Activated naive CD4-positive, alpha-beta T cell treated with Interleukin-2 at 50 U/mL for 16 hours (primary cell): ENCODE results near the gene PABPC1L2A.
"Not testable (repeated sequence)": the region's sequence is repeated elsewhere in the genome, so short reads cannot be mapped to it uniquely, and the experiment has no call there.

Source experiments
- DNase-seq: peaks from one replicate; pipeline ENCODE4 v3.0.0-alpha.2; 2020

Gene PABPC1L2A

GRCh38 chrX:73079024-73079562 is at the start of gene PABPC1L2A:
Gene PABPC1L2A, minus strand, starts transcription at chrX:73079512. Its CDS starts 126 bp downstream, at chrX:73079386.
- not testable (repeated sequence) for DNase-seq

DNA sequence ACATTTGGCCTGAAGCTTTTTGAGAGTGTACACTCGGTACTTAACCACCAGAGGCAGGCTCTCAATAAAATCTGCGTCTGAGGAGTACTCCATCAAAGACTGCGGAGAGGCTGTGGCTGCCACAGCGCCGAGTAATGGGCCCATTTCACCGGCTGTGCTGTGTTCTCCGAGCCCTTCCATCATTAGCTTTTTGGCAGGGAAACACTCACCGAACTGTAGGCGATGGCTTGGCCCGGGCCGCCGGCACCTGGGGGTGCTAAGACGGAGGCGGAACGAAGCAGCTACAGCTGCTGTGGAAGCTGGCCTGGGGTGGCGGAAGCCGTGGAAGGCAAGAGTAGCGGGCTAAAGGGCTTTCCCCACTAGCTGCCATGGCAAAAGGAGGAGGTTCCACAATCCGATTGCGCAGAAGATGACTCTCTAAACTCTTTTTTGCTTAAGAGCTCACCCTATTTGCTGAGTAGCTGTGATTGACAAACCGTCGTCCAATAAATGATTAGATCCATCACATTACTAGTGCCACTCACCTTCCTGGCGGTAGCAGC is 48.5 kb upstream of the PABPC1L2A start:
- no peak for DNase-seq

DNA sequence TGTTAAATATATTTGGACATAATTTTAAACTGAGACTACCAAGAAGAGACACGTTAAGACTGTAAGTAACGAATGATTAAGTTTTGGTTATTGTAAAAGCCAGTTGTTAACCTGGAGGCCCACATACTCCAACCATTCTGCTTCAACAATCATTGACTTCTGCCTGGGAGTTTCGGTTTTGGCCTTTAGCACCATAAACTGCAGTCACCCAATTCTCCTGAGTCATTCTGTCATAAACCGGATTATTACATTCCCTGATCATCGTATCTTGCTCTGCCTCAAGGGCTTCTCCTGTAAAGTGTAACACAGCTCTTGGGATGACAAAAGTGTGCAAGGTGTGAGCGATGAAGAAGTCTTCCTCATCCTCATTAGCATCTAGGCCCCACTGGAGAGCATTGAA is 46.9 kb upstream of the PABPC1L2A start:
- DNase-seq, result no peak

DNA sequence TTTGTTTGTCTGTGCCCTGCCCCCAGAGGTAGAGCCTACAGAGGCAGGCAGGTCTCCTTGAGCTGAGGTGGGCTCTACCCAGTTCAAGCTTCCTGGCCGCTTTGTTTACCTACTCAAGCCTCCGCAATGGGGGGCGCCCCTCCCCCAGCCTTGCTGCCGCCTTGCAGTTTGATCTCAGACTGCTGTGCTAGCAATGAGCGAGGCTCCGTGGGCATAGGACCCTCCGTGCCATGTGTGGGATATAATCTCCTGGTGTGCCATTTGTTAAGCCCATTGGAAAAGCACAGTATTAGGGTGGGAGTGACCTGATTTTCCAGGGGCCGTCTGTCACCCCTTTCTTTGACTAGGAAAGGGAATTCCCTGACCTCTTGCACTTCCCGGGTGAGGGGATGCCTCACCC is 20.2 kb upstream of the PABPC1L2A start:
- DNase-seq, result not testable (repeated sequence)

DNA sequence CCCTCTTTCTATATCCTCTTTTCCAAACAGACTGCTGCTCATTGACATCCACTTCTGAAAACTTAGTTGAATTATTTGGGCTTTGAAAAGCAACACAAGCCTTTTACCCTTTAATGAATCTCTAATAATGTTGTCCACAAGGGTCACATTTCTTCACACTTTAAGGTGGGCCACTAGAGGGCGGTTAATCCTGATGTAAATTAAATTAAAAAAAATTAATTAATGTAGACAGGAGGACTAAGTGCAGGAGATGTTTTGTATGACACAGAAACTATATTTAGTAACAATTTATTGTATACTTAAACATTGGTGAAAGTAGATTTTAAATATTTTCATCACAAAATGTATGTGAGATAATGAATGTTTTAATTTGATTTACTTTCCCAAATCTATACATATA is 7.5 kb upstream of the PABPC1L2A start:
- DNase-seq, result not testable (repeated sequence)

DNA sequence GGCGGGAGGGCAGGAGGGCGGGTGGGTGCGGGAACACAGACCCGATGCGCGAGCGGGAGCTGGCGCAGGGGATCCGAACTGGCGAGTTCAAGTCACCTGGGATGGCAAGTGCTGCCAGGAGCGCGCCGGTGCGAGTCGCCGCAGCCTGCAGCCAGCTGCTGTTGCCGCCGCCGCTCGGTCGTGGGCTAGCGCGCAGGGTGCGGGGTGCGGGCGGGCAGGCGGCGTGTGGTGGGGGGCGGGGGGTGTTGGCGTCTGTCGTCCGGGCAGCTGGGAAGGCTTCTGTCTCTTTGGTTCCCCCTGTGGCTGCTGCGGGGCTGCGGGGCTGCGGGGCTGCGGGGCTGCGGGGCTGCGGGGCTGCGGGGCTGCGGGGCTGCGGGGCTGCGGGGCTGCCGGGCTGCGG is 572 bp upstream of the PABPC1L2A start:
- DNase-seq, result not testable (repeated sequence)

GRCh38 chrX:73078597-73078996 is 715 bp downstream of the PABPC1L2A start:
- not testable (repeated sequence) for DNase-seq

DNA sequence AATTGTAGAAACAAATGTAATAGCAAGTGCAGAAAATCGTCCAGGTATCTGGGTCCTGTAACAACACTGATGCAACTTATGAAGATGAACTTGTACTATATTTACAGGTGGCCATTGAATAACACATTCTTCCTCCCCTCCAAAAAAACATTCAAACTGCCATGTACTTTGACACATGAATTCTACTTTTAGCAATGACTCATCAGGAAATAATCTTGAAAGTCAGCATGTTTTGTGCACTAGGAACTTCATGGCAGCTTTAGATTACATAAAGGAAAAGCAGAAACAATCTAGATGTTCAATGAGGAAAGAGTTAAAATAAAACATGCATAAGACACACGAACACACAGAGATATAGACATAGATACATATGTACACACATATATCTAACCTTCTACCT is 2.5 kb downstream of the PABPC1L2A start:
- no peak for DNase-seq

- DNase-seq, result no peak
Measured at GRCh38 chrX:73069365-73070035, 9.8 kb downstream of the PABPC1L2A start.

DNA sequence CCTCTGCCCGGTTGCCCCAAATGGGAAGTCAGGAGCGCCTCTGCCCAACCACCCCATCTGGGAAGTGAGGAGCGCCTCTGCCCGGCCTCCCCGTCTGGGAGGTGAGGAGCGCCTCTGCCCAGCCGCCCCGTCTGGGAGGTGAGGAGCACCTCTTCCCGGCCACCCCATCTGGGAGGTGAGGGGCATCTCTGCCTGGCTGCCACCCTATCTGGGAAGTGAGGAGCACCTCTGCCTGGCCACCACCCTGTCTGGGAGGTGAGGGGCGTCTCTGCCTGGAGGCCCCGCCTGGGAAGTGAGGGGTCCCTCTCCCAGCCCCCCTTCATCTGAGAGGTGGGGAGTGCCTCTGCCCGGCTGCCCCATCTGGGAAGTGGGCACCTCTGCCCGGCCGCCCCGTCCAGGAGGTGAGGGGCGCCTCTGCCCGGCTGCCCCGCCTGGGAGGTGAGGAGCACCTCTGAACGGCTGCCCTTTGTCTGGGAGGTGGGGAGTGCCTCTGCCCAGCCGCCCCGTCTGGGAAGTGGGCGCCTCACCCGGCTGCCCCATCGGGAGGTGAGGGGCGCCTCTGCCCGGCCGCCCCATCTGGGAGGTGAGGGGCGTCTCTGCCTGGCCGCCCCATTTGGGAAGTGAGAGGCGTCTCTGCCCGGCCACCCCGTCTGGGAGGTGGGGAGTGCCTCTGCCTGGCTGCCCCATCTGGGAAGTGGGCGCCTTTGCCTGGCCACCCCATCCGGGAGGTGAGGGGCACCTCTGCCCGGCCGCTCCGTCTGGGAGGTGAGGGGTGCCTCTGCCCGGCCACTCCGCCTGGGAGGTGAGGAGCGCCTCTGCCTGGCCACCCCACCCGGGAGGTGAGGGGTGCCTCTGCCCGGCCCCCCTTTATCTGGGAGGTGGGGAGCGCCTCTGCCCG is 10.6 kb downstream of the PABPC1L2A start:
- no peak for DNase-seq

- not testable (repeated sequence) for DNase-seq
Measured at GRCh38 chrX:73067761-73068466, 11.4 kb downstream of the PABPC1L2A start.

GRCh38 chrX:73028876-73029275 is 50.4 kb downstream of the PABPC1L2A start:
- no peak for DNase-seq
